ENCODE data around the gene TBC1D24. TPM values are rescaled to one million over a fixed set of nuclear protein-coding genes. Genes with fewer than 3 reads are reported as not detected.

The TBC1D24 gene
- total and polyA plus RNA-seq, 9 of the 15 experiments (the other 6 are each of a cell fraction or from before 2014, with no cell fraction given) = 1.7 to 22.6 (median 7.2) TPM

- TF ChIP-seq THRA (IDR thresholded peaks at IDR 0.05) = no peak
- TF ChIP-seq EWSR1 (IDR thresholded peaks at IDR 0.05; ENCODE audit: borderline replicate concordance, low read depth, partially characterized antibody) = no peak
- TF ChIP-seq DLX4 (CRISPR knock-in tag; IDR thresholded peaks at IDR 0.05) = no peak
- no peak for TF ChIP-seq SRSF1 (IDR thresholded peaks at IDR 0.05; ENCODE audit: low read depth, low read length)
- no peak for TF ChIP-seq ETS2 (tag; IDR thresholded peaks at IDR 0.05; ENCODE audit: borderline replicate concordance, poor library complexity, severe bottlenecking)
- TF ChIP-seq SREBF1 (IDR thresholded peaks at IDR 0.05; ENCODE audit: borderline replicate concordance, low read depth, low read length) = no peak
- TF ChIP-seq VEZF1 (CRISPR knock-in tag; IDR thresholded peaks at IDR 0.05) = peak; percentile 43; the same call in 1 of the 2 replicates
- TF ChIP-seq PCBP1 (IDR thresholded peaks at IDR 0.05; ENCODE audit: low read depth, low read length, poor library complexity, severe bottlenecking) = no peak
- TF ChIP-seq GTF2E2 (tag; IDR thresholded peaks at IDR 0.05) = no peak
- no peak for TF ChIP-seq COPS2 (conservative IDR thresholded peaks at IDR 0.05)
- TF ChIP-seq NCOR1 (IDR thresholded peaks at IDR 0.05) = no peak
- 0 out of 2 replicates have a peak, but pooled peaks have one; percentile 24 for TF ChIP-seq ZBTB12 (CRISPR knock-in tag; IDR thresholded peaks at IDR 0.05)
- no peak for TF ChIP-seq MED1 (CRISPR knock-in tag; IDR thresholded peaks at IDR 0.05; ENCODE audit: borderline replicate concordance)
- peak; percentile 98 for TF ChIP-seq POLR2AphosphoS2 (IDR thresholded peaks at IDR 0.05; ENCODE audit: low read length)
- TF ChIP-seq SIX5 (IDR thresholded peaks at IDR 0.05; ENCODE audit: borderline replicate concordance in 1 of 2, insufficient read depth in 1 of 2, low read depth in 1 of 2, low read length in 2 of 2) = no peak
- TF ChIP-seq PBX2 (CRISPR knock-in tag; IDR thresholded peaks at IDR 0.05; ENCODE audit: low read depth) = no peak
- no peak for TF ChIP-seq PBX2 (tag; conservative IDR thresholded peaks at IDR 0.05; ENCODE audit: low read depth)
These were observed 57.0 kb downstream of the TBC1D24 start (continued) for GRCh38 chr16:2531696-2532493.
